ENCODE measurements around the gene RNF26.
A peak's percentile ranks its signal among the peaks of the same experiment; 100 is the strongest.
"Not testable (repeated sequence)": the region's sequence is repeated elsewhere in the genome, so short reads cannot be mapped to it uniquely, and the experiment has no call there.

The RNF26 gene

DNA sequence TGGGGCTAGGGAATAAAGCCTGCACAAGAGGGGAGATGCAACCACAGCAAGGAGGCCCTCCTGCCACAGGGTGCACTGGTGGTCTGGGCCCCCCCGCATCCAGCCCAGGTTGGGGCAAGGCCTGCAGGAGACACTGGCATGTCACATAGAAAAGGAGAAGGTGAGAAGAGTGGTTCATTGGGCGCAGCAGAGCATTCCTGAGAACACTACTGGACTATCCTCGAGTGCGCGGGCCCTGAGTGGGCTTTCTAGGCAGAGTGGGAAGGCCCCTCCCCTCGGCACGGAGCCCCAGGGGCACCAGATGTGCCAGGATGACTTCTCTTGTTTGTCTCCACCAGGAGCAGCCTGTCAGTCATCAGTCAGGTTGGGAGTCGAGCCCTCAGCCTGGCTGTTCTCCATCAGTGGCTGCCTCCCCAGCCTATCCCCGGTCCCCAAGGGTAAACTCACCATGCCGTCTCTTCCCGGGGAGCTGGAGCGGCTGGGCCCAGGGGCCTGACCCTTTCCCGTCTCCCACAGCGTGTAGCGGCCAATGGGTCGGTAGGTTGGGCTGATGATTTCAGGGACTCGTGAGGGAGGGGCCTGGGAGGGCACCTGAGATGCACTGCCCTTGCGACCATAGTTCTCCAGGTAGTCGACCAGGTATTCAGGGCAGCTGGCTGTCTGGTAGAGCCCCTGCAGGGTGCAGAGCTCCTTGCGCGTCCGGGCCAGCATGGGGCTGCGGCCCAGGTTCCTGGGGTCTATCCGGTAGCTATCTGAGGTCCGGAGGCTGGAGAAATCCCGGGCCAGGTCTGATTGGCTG lies 38.1 kb downstream of the RNF26 start:
- no peak for DNase-seq

DNA sequence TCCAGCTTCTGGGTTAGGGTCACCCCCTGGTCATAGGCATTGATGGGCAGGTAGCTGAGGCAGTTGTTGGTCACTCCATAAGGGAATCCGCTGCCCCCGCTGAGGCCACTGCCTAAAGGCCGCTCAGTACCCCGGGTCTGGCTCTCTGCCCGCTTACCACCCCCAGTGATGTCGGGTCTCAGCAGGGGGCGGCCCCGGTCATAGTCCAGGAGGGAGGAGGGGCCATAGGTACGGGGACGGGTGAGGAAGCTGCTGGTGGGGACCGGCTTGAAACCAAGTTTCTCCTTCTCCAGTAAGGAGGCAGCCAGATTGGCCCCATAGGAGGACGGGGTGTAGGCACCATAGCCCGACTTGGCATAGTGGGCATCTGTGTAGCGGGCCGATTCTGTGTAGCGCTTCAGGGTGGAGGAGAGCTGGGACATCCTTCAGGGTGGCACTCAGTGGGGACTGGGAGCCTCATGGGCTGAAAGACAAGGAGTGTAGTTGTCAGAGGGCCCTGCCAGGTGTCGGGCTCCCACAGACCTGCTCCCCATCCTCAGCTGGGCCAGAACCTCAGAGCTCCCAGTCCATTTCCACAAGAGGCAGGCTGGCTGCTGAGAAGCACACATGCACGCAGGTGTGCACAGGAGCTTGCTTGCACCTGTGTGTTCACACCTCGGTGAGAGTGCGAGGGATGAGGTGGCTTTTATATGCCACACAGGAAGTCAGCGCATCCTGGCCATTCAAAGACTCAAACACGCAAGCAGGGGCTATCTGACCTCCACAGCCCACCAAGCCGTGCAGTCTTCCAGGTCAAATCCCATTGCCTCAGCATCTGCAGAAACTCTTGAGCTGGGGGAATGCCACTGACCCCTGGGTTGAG lies 39.0 kb downstream of the RNF26 start:
- no peak for DNase-seq

DNA sequence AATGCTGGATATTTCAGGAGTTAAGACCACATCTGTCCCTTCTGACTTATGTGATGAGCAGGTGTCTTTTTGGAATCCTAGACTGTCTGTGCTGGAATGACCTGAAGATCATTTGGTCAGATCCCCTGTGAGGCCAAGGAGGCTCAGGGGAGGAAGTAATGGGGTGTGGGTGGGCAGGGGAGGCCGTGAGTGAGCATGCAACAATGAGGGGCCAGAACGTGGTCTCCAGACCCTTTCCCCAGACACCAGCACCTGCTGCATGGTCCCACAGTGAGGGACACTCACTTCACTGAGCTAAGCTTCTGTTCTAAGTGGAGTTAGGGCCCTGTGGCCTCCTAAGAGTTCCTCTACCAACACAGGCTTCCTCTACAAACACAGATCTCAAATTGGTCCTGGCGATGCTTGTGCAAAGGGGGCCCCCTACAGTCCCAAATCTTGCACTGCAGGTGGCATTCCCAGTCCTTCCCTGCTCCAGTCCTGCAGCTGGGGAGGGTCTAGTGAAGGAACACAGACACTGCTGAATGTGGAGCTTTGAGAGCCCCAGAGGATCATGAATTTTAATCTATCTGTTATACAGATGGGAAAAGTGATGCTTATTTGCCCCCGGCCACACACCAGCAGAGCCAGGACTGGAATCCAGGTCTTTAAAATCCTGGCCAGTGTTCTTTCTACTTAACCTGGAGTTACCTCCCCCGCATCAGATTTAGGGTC lies 39.7 kb downstream of the RNF26 start:
- peak; percentile 63 for DNase-seq

DNA sequence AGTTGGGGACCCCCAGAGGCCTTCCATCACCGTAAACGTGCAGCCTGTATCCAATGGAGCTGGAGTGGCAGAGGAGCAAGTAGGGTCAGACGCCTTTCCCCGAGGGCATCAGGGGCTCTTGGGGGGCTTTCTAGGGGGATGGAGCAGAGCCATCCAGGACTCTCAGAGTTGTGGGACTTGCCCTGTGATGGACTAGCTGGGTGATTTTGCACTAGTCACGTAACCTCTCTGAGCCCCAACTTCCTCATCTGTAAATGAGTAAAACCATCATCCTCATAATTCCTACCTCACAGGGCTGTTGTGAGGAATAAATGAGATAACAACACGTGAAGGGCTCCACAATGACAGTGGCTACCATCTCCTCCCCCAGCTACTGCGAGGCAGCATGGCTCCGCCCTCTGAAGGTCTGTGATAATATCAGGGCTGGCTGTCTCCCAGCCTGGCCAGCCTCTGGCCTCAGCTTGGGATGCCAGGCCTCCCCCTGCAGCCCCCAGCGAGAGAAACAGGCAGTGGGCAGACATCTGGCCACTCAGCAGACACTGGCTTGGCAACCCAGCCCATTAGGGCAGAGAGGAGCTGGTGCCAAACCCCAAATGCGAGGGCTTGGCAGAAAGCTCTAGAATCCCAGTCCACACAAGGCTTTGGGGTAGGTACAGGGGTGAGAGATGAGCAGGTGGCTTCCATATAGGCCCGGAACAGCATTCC lies 40.5 kb downstream of the RNF26 start:
- peak; percentile 45 for DNase-seq

DNA sequence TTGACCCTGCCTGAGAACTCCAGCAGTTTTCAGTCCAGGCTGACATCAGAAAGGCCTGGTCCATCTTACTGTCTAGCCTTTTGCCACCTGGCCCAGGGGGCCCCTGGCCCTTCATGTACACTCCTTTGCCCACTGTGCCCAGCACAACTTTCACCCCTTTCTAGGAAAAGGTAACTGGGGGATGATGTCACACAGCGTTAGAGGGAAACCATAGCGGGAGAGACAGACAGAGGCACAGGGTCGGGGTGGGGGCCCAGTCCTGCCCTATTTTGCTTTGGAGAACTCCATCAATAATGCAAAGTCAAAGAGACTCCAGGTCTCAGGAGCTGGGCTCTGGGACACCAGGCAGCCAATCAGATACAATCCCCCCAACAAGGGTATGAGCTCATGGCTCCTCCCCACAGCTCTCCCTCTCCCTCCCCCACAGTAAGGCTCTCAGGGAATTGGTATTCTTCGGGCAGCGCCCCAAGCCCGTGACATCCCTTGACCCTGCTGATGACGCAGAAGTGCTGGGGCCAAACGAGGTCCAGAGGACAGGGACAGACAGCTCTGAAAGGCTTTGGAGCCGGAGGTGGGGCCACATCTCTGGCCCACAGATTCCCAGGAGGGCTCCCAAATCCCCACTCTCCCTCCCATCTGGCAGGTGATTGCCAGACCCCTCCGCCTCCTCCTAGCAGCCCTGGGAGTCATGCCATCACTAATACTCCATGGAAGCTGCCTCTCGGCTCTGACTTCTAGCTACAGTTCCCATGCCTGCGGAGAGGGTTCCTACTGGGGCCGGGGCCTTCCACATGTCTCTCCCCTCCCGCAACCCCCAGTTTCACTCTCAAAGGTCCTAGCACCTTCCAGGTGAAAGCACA lies 41.2 kb downstream of the RNF26 start:
- no peak for DNase-seq

DNA sequence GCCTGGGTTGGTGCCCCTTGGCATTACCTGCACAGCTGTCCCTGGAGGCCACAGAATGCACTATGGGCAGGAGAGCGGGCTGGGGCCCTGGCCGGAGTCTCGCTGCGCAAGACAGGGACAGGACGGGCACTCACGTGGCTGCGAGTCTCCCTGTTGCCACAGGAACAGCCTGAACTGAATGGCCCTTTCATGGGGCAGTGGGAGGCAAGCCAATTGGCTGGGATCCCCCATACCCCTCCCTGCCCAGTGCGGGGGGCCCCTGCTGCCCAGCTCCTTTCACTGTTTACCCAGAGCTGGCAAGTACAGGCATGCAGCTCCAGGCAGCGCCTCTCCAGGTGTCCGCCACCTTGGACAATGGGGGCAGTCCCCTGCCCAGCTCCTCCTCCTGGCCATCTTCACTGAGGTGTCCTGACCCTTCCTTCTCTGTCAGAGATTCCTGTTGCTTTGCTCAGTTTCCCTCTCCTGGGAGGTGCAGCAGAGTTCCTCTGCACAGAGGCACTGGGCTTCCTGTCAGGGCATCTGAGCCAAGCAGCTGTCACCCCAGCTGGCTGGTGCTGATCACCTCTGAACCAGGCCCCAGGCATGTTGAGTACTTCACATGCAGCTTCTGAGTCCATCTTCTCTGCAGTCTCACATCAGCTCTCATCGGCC lies 42.0 kb downstream of the RNF26 start:
- no peak for DNase-seq

DNA sequence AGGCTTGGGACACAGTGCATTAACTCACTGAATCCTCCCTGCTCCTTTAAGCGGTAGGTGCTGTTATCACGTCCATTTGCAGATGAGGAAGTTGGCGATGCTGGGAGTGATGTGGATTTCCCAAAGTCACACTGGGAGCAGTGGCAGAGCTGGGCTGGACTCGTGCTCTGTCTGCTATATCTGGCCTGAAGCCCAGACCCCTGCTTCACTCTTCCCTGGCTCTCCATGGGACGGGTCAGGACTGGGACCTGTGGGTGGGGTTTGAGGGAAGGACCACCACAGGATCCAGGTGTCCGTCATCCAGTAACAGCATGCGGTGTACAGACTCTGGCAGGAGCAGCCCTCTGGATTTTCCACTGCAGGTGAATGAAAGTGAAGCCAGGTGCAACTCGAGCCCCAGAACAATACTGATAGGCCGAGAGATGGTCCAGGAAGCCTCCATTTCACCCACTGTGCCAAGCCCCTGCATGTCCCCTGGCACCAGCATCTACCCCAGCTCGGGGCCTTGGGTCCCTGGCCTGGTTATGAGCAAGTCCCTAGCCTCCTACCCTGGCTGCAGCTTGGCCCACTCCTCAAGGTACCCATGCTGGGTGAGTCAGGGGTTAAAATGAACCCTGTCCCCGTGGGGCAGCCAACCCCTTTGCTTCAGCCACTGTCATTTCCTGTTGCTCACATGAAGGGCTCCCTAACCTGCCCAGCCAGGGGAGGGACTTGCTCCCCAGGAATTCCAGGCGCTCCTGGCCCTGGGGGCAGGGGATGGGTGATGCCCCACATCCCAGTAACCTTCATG lies 43.0 kb downstream of the RNF26 start:
- no peak for DNase-seq

DNA sequence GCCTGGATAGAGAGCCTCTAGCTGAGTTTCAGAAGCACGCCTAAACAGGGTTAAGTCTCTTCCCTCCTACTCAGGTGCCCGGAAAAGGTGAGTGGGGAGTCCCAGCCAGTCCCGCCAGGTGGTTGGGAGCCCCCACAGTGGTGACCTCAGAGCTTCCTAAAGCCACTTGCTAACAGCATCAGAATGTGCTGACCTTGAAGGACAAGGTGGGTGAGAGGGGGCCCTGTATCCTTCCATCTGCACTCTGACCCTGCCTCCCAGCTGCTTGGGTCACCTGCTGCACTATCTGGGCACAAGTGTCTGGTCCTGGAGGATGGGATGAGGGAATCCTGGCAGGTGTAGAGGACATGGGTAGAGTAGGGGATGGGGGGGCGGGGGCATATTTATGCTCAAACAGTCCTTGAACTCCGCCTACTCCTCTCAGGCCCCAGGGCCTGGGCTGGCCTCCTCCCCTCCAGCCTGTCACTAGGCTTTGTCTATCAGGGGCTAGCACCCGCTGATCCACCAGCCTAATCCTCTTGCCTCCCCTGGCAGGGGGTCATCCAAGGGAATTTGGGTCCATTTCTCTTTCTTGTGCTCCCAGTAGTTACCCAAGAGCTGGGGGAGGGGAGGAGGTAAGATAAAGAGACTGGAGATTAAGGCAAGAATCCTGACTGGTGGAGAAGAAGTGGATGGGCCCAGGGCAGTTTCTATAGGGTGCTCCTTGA lies 43.8 kb downstream of the RNF26 start:
- DNase-seq, result no peak

DNA sequence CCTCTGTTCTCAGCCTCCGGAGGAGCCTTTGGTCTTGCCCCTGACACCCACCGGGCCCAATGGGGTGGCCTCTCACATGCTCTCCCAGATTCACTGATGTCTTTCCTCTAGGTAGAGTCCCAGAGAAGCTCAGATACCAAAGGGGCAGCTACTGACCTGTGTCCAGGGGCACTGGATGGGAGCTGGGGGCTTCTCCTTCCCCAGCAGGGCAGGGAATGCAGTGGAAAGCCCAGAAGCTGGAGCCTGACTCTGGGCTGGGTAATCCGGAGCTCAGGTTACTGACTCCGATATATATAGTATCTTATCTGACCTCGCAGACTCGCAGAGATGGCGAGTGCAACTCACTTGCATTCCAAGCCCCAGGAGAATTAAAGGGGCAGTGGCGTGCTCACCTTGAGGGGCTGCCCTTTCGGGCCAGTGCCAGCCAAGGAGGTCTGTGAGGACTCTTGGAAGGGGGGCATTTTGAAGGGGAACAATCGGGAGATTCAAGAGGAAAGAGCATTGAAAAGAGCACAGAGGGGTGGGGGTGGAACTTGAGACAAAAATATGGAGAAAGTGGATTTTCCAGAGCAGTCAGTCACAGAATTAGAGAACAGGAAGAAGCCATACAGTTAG lies 44.6 kb downstream of the RNF26 start:
- DNase-seq, result no peak

DNA sequence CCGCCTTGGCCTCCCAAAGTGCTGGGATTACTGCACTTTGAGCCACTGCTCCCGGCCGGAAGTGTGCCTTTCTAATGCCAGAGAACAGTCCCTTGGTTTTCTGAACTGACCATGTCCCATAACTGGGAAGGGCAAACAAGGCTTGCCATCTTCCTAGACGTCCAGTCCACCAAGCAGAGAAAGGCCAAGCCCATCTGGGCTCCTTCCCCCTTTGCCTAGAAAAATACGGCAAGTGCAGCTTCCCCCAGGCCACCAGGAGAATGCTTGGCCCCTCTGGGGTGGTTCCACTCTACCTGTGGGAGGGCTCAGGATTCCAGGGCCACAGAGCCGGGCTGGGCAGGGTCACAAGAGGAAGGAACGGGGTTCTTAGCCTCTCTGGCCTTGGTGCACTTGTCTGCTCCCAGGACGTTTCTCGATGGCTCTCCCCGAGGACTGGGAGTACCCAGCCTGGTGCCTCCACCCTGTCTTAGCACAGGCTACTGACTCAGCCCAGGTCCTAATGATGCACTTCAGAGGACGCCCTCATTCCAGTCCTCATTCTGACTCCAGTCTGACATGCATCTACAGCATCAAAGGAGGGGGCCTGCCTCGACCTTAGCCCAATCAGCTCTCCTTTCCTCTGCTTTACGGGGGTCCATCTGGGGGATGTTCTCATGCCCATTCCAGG lies 46.0 kb downstream of the RNF26 start:
- no peak for DNase-seq

DNA sequence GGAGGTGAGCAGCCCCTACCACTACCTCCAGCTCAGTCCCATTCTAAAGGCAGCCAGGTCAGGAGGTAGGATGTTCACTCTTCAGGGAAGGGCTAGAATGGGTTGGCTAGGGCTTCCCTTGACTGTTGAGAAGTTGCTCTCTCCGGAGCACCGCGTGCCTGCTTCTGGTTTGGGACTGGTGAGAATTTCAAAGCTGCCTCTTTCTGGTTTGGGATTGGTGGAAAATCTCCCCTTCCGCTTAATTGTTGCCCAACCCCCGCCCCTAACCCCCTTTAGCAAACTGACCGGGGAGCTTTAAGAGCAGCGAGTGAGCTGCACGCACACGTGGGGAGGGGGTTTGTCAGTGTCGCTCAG lies 46.5 kb downstream of the RNF26 start:
- DNase-seq, result no peak

DNA sequence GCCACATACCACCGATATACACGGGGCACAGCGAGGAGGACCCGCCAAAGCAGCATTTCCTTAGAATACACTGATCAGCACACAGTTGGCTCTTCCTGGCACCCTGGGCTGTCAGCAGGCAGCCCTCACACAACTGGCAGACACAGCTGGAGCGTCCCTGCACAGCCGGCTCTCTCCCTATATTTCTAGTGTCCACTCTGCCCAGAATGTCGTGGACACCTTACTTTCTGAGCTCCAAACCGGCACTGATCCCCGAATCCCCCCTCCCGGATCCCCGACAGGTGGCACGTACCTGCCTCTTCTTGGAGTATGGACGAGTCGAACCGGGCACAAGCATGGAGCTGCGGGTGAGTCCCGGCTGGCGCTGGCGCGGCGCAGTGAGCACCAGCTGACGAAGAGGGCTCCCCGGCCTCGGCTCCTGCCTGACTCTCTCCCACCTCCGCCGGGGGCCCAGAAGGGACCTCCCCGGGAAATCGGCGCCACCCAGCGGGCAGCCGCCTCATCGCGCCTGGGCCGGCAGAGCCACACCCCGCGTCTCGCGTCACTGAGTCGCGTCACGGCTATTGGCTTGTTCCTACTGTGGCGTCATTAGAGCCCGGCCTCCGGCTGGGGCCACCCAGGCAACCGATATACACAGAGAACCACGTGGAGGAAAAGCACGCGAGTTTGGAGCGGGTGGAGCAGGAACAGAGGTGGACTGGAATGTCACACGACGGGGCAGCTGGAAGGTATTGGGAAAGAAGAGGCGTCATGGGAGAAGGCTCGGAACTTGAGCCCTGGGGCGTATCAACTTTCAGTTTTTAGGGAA lies 47.1 kb downstream of the RNF26 start, which contains the start of gene USP2:
TSS of gene USP2 (minus strand) at position 510 of the 808 bp plus-strand sequence. CDS start 8,210 bp downstream, outside the sequence.
- peak; percentile 97 for DNase-seq

DNA sequence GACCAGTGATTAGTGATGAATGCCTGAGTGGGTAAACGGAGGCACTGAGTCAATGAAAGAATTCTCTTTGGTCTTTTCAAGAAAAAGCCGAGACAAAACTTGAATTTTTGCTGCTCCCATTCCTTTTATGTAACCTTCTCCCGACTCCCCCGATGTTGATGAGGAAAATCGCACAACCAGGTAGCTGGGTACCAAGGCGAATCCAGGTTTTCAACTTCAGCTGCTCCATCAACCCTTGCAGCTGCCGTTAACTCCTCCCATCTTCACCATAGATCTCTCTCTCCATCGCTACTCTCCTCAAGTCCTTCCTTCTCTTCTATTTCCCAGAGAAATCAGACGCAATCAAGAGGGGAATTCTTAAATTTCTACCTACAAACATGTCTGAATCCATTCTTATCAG lies 47.8 kb downstream of the RNF26 start:
- DNase-seq, result no peak

DNA sequence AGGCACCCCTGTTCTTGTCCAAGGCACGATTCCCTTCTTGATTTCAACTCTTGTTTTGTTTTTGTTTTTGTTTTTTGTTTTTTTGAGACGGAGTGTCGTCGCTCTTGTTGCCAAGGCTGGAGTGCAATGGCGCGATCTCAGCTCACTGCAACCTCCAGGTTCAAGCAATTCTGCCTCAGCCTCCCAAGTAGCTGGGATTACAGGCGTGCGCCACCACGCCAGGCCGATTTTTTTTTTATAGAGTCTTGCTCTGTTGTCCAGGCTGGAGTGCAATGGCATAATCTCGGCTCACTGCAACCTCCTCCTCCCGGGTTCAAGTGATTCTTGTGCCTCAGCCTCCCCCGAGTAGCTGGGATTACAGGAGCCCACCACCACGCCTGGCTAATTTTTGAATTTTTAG lies 48.2 kb downstream of the RNF26 start:
- DNase-seq, result not testable (repeated sequence)

DNA sequence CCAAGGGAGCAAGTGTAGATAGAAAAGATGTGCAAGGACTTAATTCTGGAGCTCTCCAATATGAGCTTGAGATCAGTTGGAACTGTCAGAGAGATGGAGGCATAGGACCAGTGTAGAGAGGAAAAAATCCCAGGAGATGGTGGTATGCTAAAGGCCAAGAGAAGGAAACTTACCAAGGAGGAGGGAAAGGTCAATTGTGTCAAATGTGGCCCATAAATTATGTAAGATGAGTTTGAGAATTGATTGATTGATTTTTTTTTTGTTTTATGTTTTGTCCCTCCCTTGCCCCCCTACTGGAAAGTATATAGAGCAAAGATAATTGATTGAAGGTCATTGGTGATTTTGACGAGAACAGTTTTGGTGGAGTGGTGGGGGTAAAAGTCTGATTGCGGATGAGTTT lies 50.0 kb downstream of the RNF26 start:
- no peak for DNase-seq

Data from hematopoietic multipotent progenitor cell treated with erythropoietin and hydrocortisone succinate and interleukin-3 and kit ligand, for 4 days (in vitro differentiated cells).